T47D (cell line): Measurements from ENCODE around the gene PDE4D.
A peak's percentile ranks its signal among the peaks of the same experiment; 100 is the strongest.
"Not testable (repeated sequence)": the region's sequence is repeated elsewhere in the genome, so short reads cannot be mapped to it uniquely, and the experiment has no call there.

ENCODE experiments used
- DNase-seq, 2 experiments: peaks; one replicate each; pipeline versions ENCODE4 v3.0.0 to v3.0.0-alpha.2; 2011 to 2012; ENCODE audit warnings: low read depth in 1 of 2, low spot score in 1 of 2
- JUND ChIP-seq: IDR thresholded peaks from 2 replicates; pipeline ENCODE4 v1.6.1; 2012; ENCODE audit warnings: low read depth
- in situ Hi-C: cut with HindIII; loops from 2 replicates; pipeline ENCODE4 v1.10.0; 2016; ENCODE audit warnings: low sequenced_read_pairs, low pct_unique_long_range_greater_than_20kb

The PDE4D gene

DNA sequence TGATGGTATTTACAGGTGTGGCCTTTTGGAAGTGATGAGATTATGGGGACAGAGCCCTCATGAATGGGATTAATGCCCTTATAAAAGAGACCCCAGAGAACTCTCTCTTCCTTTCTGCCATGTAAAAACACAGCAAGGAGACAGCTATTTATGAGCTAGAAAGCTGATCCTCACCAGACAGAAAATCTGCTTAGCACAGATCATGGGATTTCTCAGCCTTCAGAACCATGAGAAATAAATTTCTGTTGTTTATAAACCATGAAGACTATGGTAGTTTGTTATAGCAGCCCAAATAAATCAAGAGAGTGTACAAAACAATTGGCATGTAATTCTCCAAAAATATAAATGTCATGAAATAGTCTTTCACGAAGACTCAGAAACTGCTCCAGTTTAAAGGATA lies 211.0 kb downstream of the PDE4D start:
- in situ Hi-C loops: no loop called here
- TF ChIP-seq JUND: no peak
- DNase-seq: no peak

DNA sequence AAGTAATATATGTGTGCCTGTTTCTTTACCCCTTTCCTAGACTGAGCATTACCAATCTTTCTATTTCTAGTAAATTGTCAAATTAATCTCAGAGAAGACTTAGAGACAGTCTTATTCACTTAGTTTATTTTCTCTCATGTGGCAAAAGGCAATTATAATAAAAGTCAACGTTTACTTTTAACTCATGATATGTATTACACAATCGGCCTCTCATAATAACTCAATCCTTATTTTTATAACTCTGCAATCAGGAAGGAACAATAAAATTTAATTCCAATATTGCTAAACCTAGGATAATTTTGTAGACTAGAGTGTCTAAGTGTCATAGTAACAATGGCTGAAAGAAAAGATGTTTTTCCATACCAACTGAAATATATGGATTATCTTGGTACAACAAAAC lies 214.6 kb downstream of the PDE4D start:
- in situ Hi-C loops: no loop called here
- DNase-seq: no peak
- TF ChIP-seq JUND: no peak

DNA sequence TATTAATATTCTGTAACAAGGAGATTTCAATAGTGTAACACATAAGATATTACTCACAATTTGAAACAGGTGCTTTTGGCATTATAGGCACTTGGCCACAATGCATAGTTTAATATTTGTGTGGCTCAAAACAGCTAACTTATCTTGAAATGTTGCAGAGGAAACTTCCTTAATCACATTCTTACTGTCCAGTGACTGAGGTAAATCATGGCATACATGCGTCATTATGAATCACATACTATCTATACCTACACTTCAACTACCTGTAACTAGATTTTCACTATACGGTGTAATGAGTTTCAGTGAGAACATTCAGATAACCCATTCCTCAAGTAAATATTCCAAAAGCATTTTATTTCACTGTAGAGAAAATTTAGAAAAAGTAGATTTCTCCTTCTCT lies 218.8 kb downstream of the PDE4D start:
- TF ChIP-seq JUND: no peak
- DNase-seq: no peak
- in situ Hi-C loops: no loop called here

DNA sequence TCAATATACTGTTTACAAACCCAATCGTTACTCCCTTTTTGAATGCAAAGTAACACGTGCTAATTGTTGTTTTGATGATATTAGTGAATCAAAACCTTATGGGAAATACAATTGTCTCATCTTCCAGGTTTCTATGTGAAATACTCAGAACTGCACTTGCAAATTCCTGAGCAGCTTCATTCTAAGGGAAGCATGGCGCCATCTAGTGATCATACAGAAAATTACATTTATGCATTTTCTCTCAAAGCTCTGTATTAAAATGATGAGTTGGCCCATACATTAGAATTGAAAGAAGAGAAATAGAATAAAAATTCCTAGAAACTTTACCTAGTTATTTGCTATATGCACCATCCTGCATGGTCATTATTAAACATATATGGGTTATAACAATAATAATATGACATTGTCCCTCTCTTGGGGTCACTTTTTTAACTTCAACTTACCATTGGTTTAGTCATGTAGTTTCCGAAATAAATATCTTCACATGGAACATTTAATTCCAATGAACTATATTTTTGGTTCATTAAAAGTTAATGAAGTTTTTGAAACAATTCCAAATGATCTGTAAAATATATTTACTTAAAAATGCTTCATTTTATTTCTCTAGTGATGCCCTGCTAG lies 220.0 kb downstream of the PDE4D start:
- in situ Hi-C loops: no loop called here
- TF ChIP-seq JUND: no peak
- DNase-seq: peak; percentile 18 to 75

GRCh38 chr5:59666440-59667068 lies 227.0 kb downstream of the PDE4D start:
- TF ChIP-seq JUND: no peak
- no peak for DNase-seq
- in situ Hi-C loops: no loop called here

DNA sequence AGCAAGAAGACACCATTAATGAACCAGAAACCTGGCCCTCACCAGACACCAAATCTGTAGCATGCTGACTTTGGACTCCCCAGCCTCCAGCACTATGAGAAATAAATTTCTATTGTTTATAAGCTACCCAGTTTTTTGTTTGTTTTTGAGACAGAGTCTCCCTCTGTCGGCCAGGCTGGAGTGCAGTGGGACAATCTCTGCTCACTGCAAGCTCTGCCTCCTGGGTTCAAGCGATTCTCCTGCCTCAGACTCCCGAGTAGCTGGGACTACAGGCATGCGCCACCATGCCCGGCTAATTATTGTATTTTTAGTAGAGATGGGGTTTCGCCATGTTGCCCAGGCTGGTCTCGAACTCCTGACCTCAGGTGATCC lies 227.7 kb downstream of the PDE4D start:
- peak in 1 of 2 experiments; percentile 32 for DNase-seq
- in situ Hi-C loops: not testable (repeated sequence)

- in situ Hi-C loops: no loop called here
- TF ChIP-seq JUND: no peak
Measured at GRCh38 chr5:59665086-59665831, 228.3 kb downstream of the PDE4D start.

GRCh38 chr5:59661954-59662615 lies 231.4 kb downstream of the PDE4D start:
- no peak for TF ChIP-seq JUND
- in situ Hi-C loops: no loop called here
- no peak for DNase-seq

More at GRCh38 chr5:59665086-59665831, 228.3 kb downstream of the PDE4D start:
- no peak for DNase-seq

- in situ Hi-C loops: no loop called here
- DNase-seq: no peak
- TF ChIP-seq JUND: no peak
Measured at GRCh38 chr5:59661311-59661710, 232.2 kb downstream of the PDE4D start.

DNA sequence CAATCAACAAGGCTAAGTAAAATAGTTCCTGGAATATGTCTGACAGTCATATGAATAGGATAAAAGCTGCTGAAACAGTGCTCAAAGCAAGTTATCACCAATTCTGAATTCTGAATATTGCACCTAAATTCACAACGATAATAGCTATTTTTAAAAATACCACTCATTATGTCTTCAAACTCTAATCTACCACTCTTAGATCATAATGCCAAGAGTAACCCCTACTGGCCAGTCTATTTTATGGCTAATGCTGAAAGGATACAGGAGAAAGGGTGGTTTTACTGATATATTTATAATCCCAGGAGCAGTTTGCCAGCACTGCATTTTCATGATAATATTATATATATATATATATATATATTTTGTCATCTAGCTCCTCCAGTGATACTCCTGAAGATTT lies 232.8 kb downstream of the PDE4D start:
- DNase-seq: peak in 1 of 2 experiments; percentile 49
- TF ChIP-seq JUND: no peak
- in situ Hi-C loops: no loop called here

GRCh38 chr5:59656351-59657254 lies 236.9 kb downstream of the PDE4D start:
- no peak for TF ChIP-seq JUND
- in situ Hi-C loops: no loop called here
- DNase-seq: no peak

GRCh38 chr5:59655693-59656309 lies 237.7 kb downstream of the PDE4D start:
- no peak for DNase-seq
- in situ Hi-C loops: no loop called here

More at GRCh38 chr5:59655693-59656309, 237.7 kb downstream of the PDE4D start:
- TF ChIP-seq JUND: no peak
